Endothelial cell of umbilical vein (primary cell): Measurements from ENCODE around the gene DIP2B. TPM values are rescaled to one million over a fixed set of nuclear protein-coding genes. Genes with fewer than 3 reads are reported as not detected.

ENCODE experiments used
- BruUV-seq: library from RNA; stranded (reverse); fragments of 400-500 nt; replicated peaks from 2 replicates; lab custom pipeline; 2021; lab: Mats Ljungman, UMichigan
- CTCF ChIA-PET: fragments of 300-600, 350-600 bp; sonication (Branson Sonifier 250); formaldehyde crosslinking; loops from one replicate; lab custom pipeline; 2021; ENCODE audit warnings: antibody characterized with exemption, inconsistent platforms; lab: Charles Lee
- POLR2A ChIA-PET: fragments of 300-600, 350-600 bp; sonication (Branson Sonifier 250); formaldehyde crosslinking; loops from one replicate; lab custom pipeline; 2021; ENCODE audit warnings: antibody characterized with exemption, inconsistent platforms; lab: Charles Lee
- DNase-seq: peaks from one replicate; pipeline ENCODE4 v3.0.0-alpha.2; 2011; ENCODE audit warnings: low read depth, low spot score
- FAIRE-seq: peaks from 2 replicates; lab custom pipeline; 2011; peaks lifted over from hg19 to GRCh38; lab: Jason Lieb, UNC
- H2AFZ ChIP-seq: 2 replicates; pipeline ENCODE4 v1.6.0; 2012; ENCODE audit warnings: low read depth, low read length, control low read depth, inconsistent platforms
- H3K27ac ChIP-seq: 2 replicates; pipeline ENCODE4 v1.5.1; 2011; ENCODE audit warnings: low read depth, mild to moderate bottlenecking, control low read depth, low read length, moderate library complexity; ENCODE audit not compliant: insufficient read depth
- H3K27me3 ChIP-seq, 2 experiments: 2 replicates each; pipeline versions ENCODE4 v1.6.0 to v1.6.1; 2011; ENCODE audit warnings: low read length in 2 of 2, mixed read lengths in 1 of 2; ENCODE audit not compliant: control insufficient read depth in 2 of 2, insufficient read depth in 2 of 2
- H3K36me3 ChIP-seq, 2 experiments: 2 replicates in 1 of 2; 3 replicates in 1 of 2; pipeline ENCODE4 v1.5.1; 2011; ENCODE audit warnings: low read length in 2 of 2, mild to moderate bottlenecking in 1 of 2, moderate library complexity in 1 of 2; ENCODE audit not compliant: control insufficient read depth in 2 of 2, insufficient read depth in 2 of 2; ENCODE audit errors: extremely low read depth in 1 of 2
- H3K4me1 ChIP-seq: 3 replicates; pipeline ENCODE4 v1.5.1; 2011; ENCODE audit warnings: mild to moderate bottlenecking, low read length; ENCODE audit not compliant: control insufficient read depth, insufficient read depth; ENCODE audit errors: extremely low read depth
- H3K4me2 ChIP-seq: 2 replicates; pipeline ENCODE4 v1.6.1; 2011; ENCODE audit warnings: low read length, control low read depth, mixed read lengths; ENCODE audit not compliant: insufficient read depth
- H3K4me3 ChIP-seq, 3 experiments: fragments of 200-600 bp in 1 of 3; sonication (generic), shearing (Covaris generic) in 1 of 3; replicated peaks in 1 of 3; 2 replicates each; pipeline ENCODE4 v1.5.1; 2011 to 2016; ENCODE audit warnings: control low read depth in 3 of 3, low read length in 3 of 3, mild to moderate bottlenecking in 2 of 3, inconsistent platforms in 1 of 3, low read depth in 1 of 3, moderate library complexity in 1 of 3; ENCODE audit not compliant: insufficient read depth in 1 of 3
- H3K79me2 ChIP-seq: 2 replicates; pipeline ENCODE4 v1.6.0; 2012; ENCODE audit warnings: low read length, inconsistent platforms; ENCODE audit not compliant: control insufficient read depth, insufficient read depth
- H3K9ac ChIP-seq: replicated peaks from 2 replicates; pipeline ENCODE3; 2011; ENCODE audit warnings: low read length, control low read depth; ENCODE audit not compliant: insufficient read depth; ENCODE audit errors: extremely low read depth
- H3K9me1 ChIP-seq: replicated peaks from 3 replicates; pipeline ENCODE4 v1.6.0; 2011; ENCODE audit warnings: mild to moderate bottlenecking, low read length; ENCODE audit not compliant: control insufficient read depth, insufficient read depth; ENCODE audit errors: extremely low read depth
- H3K9me3 ChIP-seq: replicated peaks from 2 replicates; pipeline ENCODE4 v1.5.1; 2012; ENCODE audit warnings: low read length, inconsistent platforms; ENCODE audit not compliant: control insufficient read depth, insufficient read depth
- H4K20me1 ChIP-seq: replicated peaks from 2 replicates; pipeline ENCODE3; 2011; ENCODE audit warnings: mild to moderate bottlenecking, low read length; ENCODE audit not compliant: control insufficient read depth, insufficient read depth; ENCODE audit errors: extremely low read depth
- EZH2 ChIP-seq: IDR thresholded peaks from 2 replicates; pipeline ENCODE4 v1.6.1; 2012; ENCODE audit warnings: borderline replicate concordance, low read depth, mild to moderate bottlenecking, moderate library complexity, low read length, inconsistent platforms; ENCODE audit not compliant: severe bottlenecking
- FOS ChIP-seq: IDR thresholded peaks from 2 replicates; pipeline ENCODE4 v1.6.1; 2011; ENCODE audit warnings: mild to moderate bottlenecking, low read length, moderate library complexity, borderline replicate concordance; ENCODE audit not compliant: insufficient read depth
- GATA2 ChIP-seq: IDR thresholded peaks from 2 replicates; pipeline ENCODE4 v1.7.0; 2011; ENCODE audit warnings: low read depth, mild to moderate bottlenecking, moderate library complexity, mixed read lengths, low read length; ENCODE audit not compliant: insufficient read length, insufficient read depth
- JUN ChIP-seq: IDR thresholded peaks from 2 replicates; pipeline ENCODE4 v1.6.1; 2011; ENCODE audit warnings: borderline replicate concordance, low read depth; ENCODE audit not compliant: insufficient read length, insufficient read depth
- MYC ChIP-seq: IDR thresholded peaks from one replicate; pipeline ENCODE4 v1.6.1; 2011; ENCODE audit warnings: mild to moderate bottlenecking, low read depth, low read length
- POLR2A ChIP-seq: IDR thresholded peaks from 2 replicates; pipeline ENCODE4 v1.6.1; 2012; ENCODE audit warnings: low read depth, mild to moderate bottlenecking, control low read depth, low read length
- POLR2AphosphoS5 ChIP-seq: IDR thresholded peaks from 2 replicates; pipeline ENCODE4 v1.6.1; 2012; ENCODE audit warnings: low read depth, mild to moderate bottlenecking, control low read depth, low read length, moderate library complexity; ENCODE audit not compliant: insufficient read depth
- dilution Hi-C: fragments of 300-500 bp; cut with MboI; formaldehyde crosslinking; loops from one replicate; pipeline ENCODE4 v1.15.0; 2019; ENCODE audit warnings: low sequenced_read_pairs; ENCODE audit not compliant: extremely low pct_ligation_motif_present
- intact Hi-C: fragments of 100-400 bp; cut with micrococcal nuclease; formaldehyde crosslinking; loops from one replicate; pipeline ENCODE4 v1.10.0; 2022
- polyA plus RNA-seq, 4 experiments: library from polyadenylated mRNA; depleted of rRNA in 3 of 4; stranded (reverse) in 3 of 4; unstranded in 1 of 4; fragments of >200 nt; gene quantifications; 2 replicates each; pipeline versions ENCODE4 v1.2.1 to v1.2.3, GENCODE V29; 2011 to 2012; ENCODE audit warnings: missing spikeins in 1 of 4
- total RNA-seq: library from RNA; stranded (reverse); gene quantifications from 2 replicates; pipeline ENCODE4 v1.2.3, GENCODE V29; 2021
- TF ChIP-seq, protein P1 (sequence below): IDR thresholded peaks from 2 replicates; pipeline ENCODE4 v1.6.1; 2011; ENCODE audit not compliant: insufficient read depth, insufficient read length
- TF ChIP-seq, protein P2 (sequence below), 2 donors: IDR thresholded peaks; 1 replicate in 1 of 2; 2 replicates in 1 of 2; pipeline ENCODE4 v1.5.1; 2011; ENCODE audit warnings: low read length in 2 of 2, mild to moderate bottlenecking in 2 of 2, moderate library complexity in 2 of 2, control low read depth in 1 of 2, inconsistent platforms in 1 of 2, low read depth in 1 of 2; ENCODE audit not compliant: insufficient read depth in 1 of 2; ENCODE audit errors: extremely low read depth in 1 of 2

DIP2B gene
- total and polyA plus RNA-seq, 2 donors (not counting 3 experiments of a cell fraction or from before 2014, with no cell fraction given), result 14.5 to 28.0 TPM

DNA sequence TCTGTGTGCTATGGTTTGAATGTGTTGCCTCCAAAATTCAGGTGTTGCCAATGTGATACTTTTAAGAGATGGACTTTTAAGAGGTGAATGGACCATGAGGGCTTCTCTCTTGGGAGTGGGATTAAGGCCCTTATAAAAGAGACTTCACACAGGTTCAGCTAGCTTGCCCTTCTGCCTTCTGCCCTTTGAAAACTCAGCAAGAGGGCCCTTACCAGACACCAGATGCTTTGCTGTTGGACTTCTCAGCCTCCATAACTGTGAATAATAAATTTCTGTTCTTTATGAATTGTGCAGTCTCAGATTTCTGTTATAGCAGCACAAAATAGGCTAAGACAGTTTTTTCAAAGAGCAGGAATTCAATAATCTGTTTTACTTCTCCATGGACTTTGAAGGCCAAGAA lies 86.1 kb downstream of the DIP2B start:
- no peaks in the 10 kb centered on the region for H3K36me3 ChIP-seq
- ChIA-PET POLR2A (no interaction called here), CTCF (interaction anchor here (1.8 kb wide), 1 partner anchor 43 kb away, joined by 3 read pairs; no protein-coding TSS in a partner anchor)
- intact Hi-C loops, result no loop called here
- no peaks in the 10 kb centered on the region for H3K9me3 ChIP-seq
- H4K20me1 ChIP-seq, result no peaks in the 10 kb centered on the region
- FAIRE-seq, result no peak
- H3K4me2 ChIP-seq, result no peak overlapping the region
- H3K9me1 ChIP-seq, result no peaks in the 10 kb centered on the region
- no peak overlapping the region for H3K27ac ChIP-seq
- no peaks in the 10 kb centered on the region for H3K27me3 ChIP-seq
- no peak overlapping the region for H3K9ac ChIP-seq
- dilution Hi-C loops, result no loop called here
- DNase-seq, result no peak
- TF ChIP-seq MYC, result no peak
- no TSS peak for BruUV-seq
- H3K79me2 ChIP-seq, result peaks cover 8% of the 10 kb centered on the region
- no peak overlapping the region for H2AFZ ChIP-seq
- no peak overlapping the region for H3K4me3 ChIP-seq
- H3K4me1 ChIP-seq, result peaks cover 9% of the 10 kb centered on the region

DNA sequence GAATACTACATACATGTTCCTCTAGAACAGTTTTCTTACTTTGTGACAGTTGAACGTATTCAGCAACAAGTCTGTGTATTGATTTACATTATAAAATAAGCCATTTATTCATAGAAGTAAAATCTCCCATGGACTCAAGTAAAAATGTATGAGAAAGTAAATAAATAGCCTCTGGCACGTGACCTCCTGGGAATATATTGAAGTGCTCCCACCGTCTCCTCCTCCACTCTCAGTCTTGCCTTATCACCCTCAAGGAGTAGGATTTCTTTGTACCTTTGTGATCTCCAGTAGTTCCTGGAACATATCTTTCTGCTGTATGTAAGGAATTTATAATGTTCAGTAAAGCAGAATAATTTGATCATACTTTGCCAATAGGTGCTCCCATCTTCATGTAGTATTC lies 90.9 kb downstream of the DIP2B start:
- Histone ChIP-seq H2AFZ (no peak overlapping the region), H3K79me2 (peaks cover 2% of the 10 kb centered on the region), H3K4me2 (no peak overlapping the region), H3K4me3 (no peak overlapping the region), H3K9ac (no peak overlapping the region), H3K4me1 (peaks cover 33% of the 10 kb centered on the region), H3K9me1 (no peaks in the 10 kb centered on the region), H3K36me3 (no peaks in the 10 kb centered on the region), H3K27me3 (no peaks in the 10 kb centered on the region), H3K27ac (no peak overlapping the region), H4K20me1 (no peaks in the 10 kb centered on the region), H3K9me3 (no peaks in the 10 kb centered on the region)
- ChIA-PET CTCF (interaction anchor here (0.9 to 2.1 kb wide), 2 partner anchors 14 to 43 kb away, joined by 3 to 7 read pairs; no protein-coding TSS in a partner anchor), POLR2A (no interaction called here)
- intact Hi-C loops (loop anchor here (5.0 kb wide), 2 partner anchors 42 to 88 kb away; no protein-coding TSS in a partner anchor), dilution Hi-C loops (no loop called here)
- TF ChIP-seq JUN (no peak), EZH2 (no peak), GATA2 (no peak), MYC (no peak), POLR2AphosphoS5 (no peak), FOS (no peak), POLR2A (no peak)
- TF ChIP-seq, protein P1, sequence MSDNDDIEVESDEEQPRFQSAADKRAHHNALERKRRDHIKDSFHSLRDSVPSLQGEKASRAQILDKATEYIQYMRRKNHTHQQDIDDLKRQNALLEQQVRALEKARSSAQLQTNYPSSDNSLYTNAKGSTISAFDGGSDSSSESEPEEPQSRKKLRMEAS, result no peak
- TF ChIP-seq, protein P2, sequence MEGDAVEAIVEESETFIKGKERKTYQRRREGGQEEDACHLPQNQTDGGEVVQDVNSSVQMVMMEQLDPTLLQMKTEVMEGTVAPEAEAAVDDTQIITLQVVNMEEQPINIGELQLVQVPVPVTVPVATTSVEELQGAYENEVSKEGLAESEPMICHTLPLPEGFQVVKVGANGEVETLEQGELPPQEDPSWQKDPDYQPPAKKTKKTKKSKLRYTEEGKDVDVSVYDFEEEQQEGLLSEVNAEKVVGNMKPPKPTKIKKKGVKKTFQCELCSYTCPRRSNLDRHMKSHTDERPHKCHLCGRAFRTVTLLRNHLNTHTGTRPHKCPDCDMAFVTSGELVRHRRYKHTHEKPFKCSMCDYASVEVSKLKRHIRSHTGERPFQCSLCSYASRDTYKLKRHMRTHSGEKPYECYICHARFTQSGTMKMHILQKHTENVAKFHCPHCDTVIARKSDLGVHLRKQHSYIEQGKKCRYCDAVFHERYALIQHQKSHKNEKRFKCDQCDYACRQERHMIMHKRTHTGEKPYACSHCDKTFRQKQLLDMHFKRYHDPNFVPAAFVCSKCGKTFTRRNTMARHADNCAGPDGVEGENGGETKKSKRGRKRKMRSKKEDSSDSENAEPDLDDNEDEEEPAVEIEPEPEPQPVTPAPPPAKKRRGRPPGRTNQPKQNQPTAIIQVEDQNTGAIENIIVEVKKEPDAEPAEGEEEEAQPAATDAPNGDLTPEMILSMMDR (IDR thresholded peaks at IDR 0.05; ENCODE audit: extremely low read depth in 1 of 2, insufficient read depth in 1 of 2, low read depth in 1 of 2, low read length in 2 of 2), result no peak
- FAIRE-seq, result no peak
- no TSS peak for BruUV-seq
- DNase-seq, result no peak
